ENCODE measurements around the gene CDK5RAP2. TPM values are rescaled to one million over a fixed set of nuclear protein-coding genes. Genes with fewer than 3 reads are reported as not detected.
A peak's percentile ranks its signal among the peaks of the same experiment; 100 is the strongest.

CDK5RAP2 gene
- total RNA-seq, 1 experiment from 2014 or later, result 48.4 TPM

- Histone ChIP-seq H3K9me2 (replicated peaks; ENCODE audit: insufficient read depth, low read length) (no peaks in the 10 kb centered on the region), H3K9ac (ENCODE audit: low read length) (no peak overlapping the region), H3K4me3 (ENCODE audit: low read length) (no peak overlapping the region), H3K9me3 (ENCODE audit: low read length) (no peaks in the 10 kb centered on the region), H3K27me3 (ENCODE audit: low read length) (no peaks in the 10 kb centered on the region), H3K4me1 (ENCODE audit: low read length) (peaks cover 76% of the 10 kb centered on the region), H2AFZ (ENCODE audit: low read length) (no peak overlapping the region), H3K4me2 (ENCODE audit: low read depth, low read length, poor library complexity, severe bottlenecking) (peak overlapping the region; percentile 15), H3K27ac (ENCODE audit: low read length) (peak overlapping the region; percentile 82), H4K20me1 (ENCODE audit: insufficient read depth, low read depth, low read length) (no peaks in the 10 kb centered on the region), H3K79me2 (ENCODE audit: low read length) (peaks cover 94% of the 10 kb centered on the region), H3K36me3 (ENCODE audit: insufficient read depth, low read length) (peaks cover 63% of the 10 kb centered on the region)
- DNase-seq, result no peak
Observed at GRCh38 chr9:120621941-120622340, 42.0 kb upstream of the CDK5RAP2 start.

DNA sequence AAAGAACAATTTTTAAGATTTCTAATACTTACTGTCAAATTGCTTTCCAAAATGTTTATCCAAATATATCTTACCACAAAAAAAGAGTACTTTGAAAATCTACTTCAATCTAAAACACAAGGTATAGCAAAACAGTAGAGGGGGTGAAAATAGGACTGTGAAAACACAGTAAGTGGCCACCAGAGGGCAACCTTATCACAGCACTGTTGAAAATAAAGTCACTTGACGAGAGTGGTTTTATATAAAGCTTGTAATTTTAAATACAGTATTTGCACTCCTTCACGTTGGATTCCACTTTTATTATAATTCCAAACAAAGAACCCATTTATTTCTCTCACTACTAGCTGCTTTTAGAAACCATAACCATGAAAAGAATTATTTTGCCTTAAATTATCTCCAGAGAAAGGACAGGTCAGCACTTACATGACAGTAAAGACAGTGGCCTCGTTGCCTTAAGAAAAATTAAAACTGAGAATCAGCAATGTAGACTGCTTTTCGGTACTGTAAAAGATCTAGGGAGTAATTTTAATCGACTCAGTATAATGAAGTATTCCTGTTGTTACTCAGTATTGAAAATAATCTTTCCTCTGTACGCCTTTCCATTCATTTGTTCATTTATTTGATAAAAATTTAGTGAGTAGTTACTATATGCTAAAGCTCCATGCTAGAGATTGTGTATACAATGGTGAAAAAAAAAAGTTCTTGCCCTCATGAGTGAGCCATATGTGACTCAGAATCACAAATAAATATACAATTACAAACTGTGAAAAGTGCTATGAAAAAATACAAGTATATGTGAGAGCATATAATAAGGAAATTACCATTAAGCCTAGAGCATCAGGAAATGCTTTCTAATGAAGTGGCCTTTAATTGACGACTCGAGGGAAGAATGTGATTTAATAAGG lies 40.0 kb upstream of the CDK5RAP2 start:
- H3K79me2 ChIP-seq (ENCODE audit: low read length), result peaks cover 89% of the 10 kb centered on the region
- H2AFZ ChIP-seq (ENCODE audit: low read length), result no peak overlapping the region

DNA sequence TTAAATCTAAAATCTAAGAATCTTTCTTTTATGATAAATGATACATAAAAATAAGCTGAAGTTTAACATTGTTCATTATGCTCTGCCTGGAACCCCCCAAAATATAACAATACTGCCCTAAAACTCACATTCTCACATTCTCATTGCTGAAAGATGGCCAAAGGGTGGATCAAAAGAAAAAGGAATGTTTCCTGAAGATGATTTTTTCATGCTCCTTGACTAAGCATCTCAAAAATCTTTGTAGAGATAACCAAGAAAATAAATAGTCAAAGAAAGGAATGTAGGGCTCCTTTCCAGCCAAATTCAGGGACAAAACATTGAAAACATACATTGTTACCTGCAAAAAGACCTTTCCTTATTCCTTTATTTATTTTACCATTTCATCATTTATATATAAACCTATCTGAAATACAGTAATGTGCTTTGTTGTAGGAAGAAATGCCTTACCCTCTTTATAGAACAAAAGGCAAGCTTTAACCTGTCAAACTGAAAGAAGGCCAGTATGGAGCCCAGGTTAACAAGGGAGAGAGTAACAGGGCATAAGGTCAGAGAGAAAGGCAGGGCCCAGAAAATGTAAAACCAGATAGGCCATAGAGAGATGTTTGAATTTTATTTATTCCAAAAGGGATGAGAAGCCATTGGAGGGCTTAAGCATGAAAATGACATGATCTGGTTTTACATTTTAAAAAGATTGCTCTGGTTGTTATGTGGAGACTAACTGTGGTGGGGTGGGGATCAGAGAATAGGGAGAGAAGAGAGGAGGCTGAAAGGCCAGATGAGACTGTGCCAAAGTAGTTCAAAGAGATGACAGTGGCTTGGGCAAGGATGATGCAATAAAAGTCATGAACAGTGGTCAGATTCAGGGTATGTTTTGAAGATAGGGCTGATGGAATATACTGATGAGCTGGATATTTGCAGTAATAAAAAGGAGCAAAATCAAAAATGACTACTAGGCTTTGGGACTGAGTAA lies 37.3 kb upstream of the CDK5RAP2 start:
- Histone ChIP-seq H3K27me3 (ENCODE audit: low read length) (no peaks in the 10 kb centered on the region), H3K36me3 (ENCODE audit: insufficient read depth, low read length) (peaks cover 67% of the 10 kb centered on the region), H3K4me3 (ENCODE audit: low read length) (no peak overlapping the region), H3K79me2 (ENCODE audit: low read length) (peaks cover 86% of the 10 kb centered on the region), H3K27ac (ENCODE audit: low read length) (peak overlapping the region; percentile 71), H2AFZ (ENCODE audit: low read length) (no peak overlapping the region), H4K20me1 (ENCODE audit: insufficient read depth, low read depth, low read length) (no peaks in the 10 kb centered on the region), H3K9ac (ENCODE audit: low read length) (no peak overlapping the region), H3K4me2 (ENCODE audit: low read depth, low read length, poor library complexity, severe bottlenecking) (no peak overlapping the region), H3K9me3 (ENCODE audit: low read length) (no peaks in the 10 kb centered on the region), H3K4me1 (ENCODE audit: low read length) (peaks cover 41% of the 10 kb centered on the region), H3K9me2 (replicated peaks; ENCODE audit: insufficient read depth, low read length) (no peaks in the 10 kb centered on the region)
- no peak for DNase-seq

More for the DNA sequence above, 40.0 kb upstream of the CDK5RAP2 start:
- Histone ChIP-seq H3K9me2 (replicated peaks; ENCODE audit: insufficient read depth, low read length) (no peaks in the 10 kb centered on the region), H3K4me1 (ENCODE audit: low read length) (peaks cover 60% of the 10 kb centered on the region), H3K4me2 (ENCODE audit: low read depth, low read length, poor library complexity, severe bottlenecking) (peak overlapping the region; percentile 15), H3K36me3 (ENCODE audit: insufficient read depth, low read length) (peaks cover 67% of the 10 kb centered on the region), H4K20me1 (ENCODE audit: insufficient read depth, low read depth, low read length) (no peaks in the 10 kb centered on the region), H3K9me3 (ENCODE audit: low read length) (no peaks in the 10 kb centered on the region), H3K27ac (ENCODE audit: low read length) (peak overlapping the region; percentile 82), H3K9ac (ENCODE audit: low read length) (0 out of 2 replicates have a peak overlapping the region, but pooled peaks have one; percentile 6), H3K4me3 (ENCODE audit: low read length) (no peak overlapping the region), H3K27me3 (ENCODE audit: low read length) (no peaks in the 10 kb centered on the region)
- peak; percentile 88 for DNase-seq

DNA sequence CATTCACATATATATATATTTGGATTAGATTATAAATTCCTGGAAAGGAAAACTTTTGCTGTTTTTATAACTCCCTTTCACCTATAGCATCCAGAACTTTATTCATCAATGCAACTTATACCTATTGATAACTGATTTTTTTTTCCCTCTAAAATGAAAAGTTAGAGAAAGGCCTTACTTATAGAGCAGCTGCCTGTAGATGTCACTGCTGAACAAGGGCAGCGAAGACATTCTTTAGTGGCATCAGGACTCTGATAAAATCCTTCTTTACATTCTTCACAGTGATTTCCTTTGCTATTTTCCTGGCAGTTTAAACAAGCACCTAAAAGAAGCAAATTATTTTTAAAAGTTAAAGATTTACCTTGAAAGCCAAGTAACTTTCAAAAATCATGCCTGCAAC lies 32.3 kb upstream of the CDK5RAP2 start:
- Histone ChIP-seq H4K20me1 (ENCODE audit: insufficient read depth, low read depth, low read length) (no peaks in the 10 kb centered on the region), H3K79me2 (ENCODE audit: low read length) (peaks cover 79% of the 10 kb centered on the region), H3K36me3 (ENCODE audit: insufficient read depth, low read length) (peaks cover 74% of the 10 kb centered on the region), H3K4me2 (ENCODE audit: low read depth, low read length, poor library complexity, severe bottlenecking) (no peak overlapping the region), H3K9ac (ENCODE audit: low read length) (no peak overlapping the region), H3K27ac (ENCODE audit: low read length) (peak overlapping the region; percentile 41), H3K27me3 (ENCODE audit: low read length) (no peaks in the 10 kb centered on the region), H3K9me2 (replicated peaks; ENCODE audit: insufficient read depth, low read length) (no peaks in the 10 kb centered on the region), H3K4me1 (ENCODE audit: low read length) (peaks cover 9% of the 10 kb centered on the region), H2AFZ (ENCODE audit: low read length) (no peak overlapping the region), H3K4me3 (ENCODE audit: low read length) (no peak overlapping the region), H3K9me3 (ENCODE audit: low read length) (no peaks in the 10 kb centered on the region)
- DNase-seq, result no peak

GRCh38 chr9:120611690-120612068 lies 31.7 kb upstream of the CDK5RAP2 start:
- no peak overlapping the region for H3K9ac ChIP-seq (ENCODE audit: low read length)
- H3K4me3 ChIP-seq (ENCODE audit: low read length), result no peak overlapping the region
- H3K9me2 ChIP-seq (replicated peaks; ENCODE audit: insufficient read depth, low read length), result no peaks in the 10 kb centered on the region
- H3K36me3 ChIP-seq (ENCODE audit: insufficient read depth, low read length), result peaks cover 73% of the 10 kb centered on the region
- no peak overlapping the region for H3K4me2 ChIP-seq (ENCODE audit: low read depth, low read length, poor library complexity, severe bottlenecking)
- no peaks in the 10 kb centered on the region for H4K20me1 ChIP-seq (ENCODE audit: insufficient read depth, low read depth, low read length)
- no peaks in the 10 kb centered on the region for H3K9me3 ChIP-seq (ENCODE audit: low read length)
- peaks cover 79% of the 10 kb centered on the region for H3K79me2 ChIP-seq (ENCODE audit: low read length)
- H3K27ac ChIP-seq (ENCODE audit: low read length), result peak overlapping the region; percentile 7
- no peak overlapping the region for H2AFZ ChIP-seq (ENCODE audit: low read length)
- no peaks in the 10 kb centered on the region for H3K27me3 ChIP-seq (ENCODE audit: low read length)
- peaks cover 9% of the 10 kb centered on the region for H3K4me1 ChIP-seq (ENCODE audit: low read length)
- no peak for DNase-seq

GRCh38 chr9:120610975-120611689 lies 31.2 kb upstream of the CDK5RAP2 start:
- no peaks in the 10 kb centered on the region for H3K27me3 ChIP-seq (ENCODE audit: low read length)
- H2AFZ ChIP-seq (ENCODE audit: low read length), result no peak overlapping the region
- H3K9ac ChIP-seq (ENCODE audit: low read length), result no peak overlapping the region
- H3K4me1 ChIP-seq (ENCODE audit: low read length), result peaks cover 9% of the 10 kb centered on the region
- no peaks in the 10 kb centered on the region for H3K9me3 ChIP-seq (ENCODE audit: low read length)
- H3K4me3 ChIP-seq (ENCODE audit: low read length), result no peak overlapping the region
- H3K79me2 ChIP-seq (ENCODE audit: low read length), result peaks cover 80% of the 10 kb centered on the region
- H4K20me1 ChIP-seq (ENCODE audit: insufficient read depth, low read depth, low read length), result no peaks in the 10 kb centered on the region
- H3K27ac ChIP-seq (ENCODE audit: low read length), result peak overlapping the region; percentile 7
- H3K9me2 ChIP-seq (replicated peaks; ENCODE audit: insufficient read depth, low read length), result no peaks in the 10 kb centered on the region
- H3K36me3 ChIP-seq (ENCODE audit: insufficient read depth, low read length), result peaks cover 77% of the 10 kb centered on the region
- no peak for DNase-seq
- H3K4me2 ChIP-seq (ENCODE audit: low read depth, low read length, poor library complexity, severe bottlenecking), result no peak overlapping the region

DNA sequence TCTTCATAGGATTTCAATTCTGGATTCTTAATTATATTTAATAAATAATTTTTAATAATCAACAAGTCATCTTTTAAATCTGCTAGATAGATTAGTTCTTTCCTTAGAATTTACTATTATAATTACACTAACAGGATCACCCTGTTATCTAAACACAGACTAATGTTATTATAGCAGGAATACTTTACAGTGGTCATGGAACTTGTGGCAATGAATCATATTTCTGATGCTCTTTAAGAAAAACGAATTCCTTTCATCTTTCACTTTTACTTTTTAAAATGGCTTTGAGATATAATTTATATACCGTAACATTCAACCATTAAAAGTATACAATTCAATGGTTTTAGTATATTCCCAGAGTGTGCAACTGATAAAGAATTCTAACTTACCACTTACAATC lies 29.7 kb upstream of the CDK5RAP2 start:
- Histone ChIP-seq H3K27ac (ENCODE audit: low read length) (peak overlapping the region; percentile 26; the same call in 1 of the 2 replicates), H3K9me2 (replicated peaks; ENCODE audit: insufficient read depth, low read length) (no peaks in the 10 kb centered on the region), H3K4me2 (ENCODE audit: low read depth, low read length, poor library complexity, severe bottlenecking) (no peak overlapping the region), H3K27me3 (ENCODE audit: low read length) (no peaks in the 10 kb centered on the region), H3K4me3 (ENCODE audit: low read length) (no peak overlapping the region), H3K9me3 (ENCODE audit: low read length) (no peaks in the 10 kb centered on the region), H2AFZ (ENCODE audit: low read length) (no peak overlapping the region), H3K9ac (ENCODE audit: low read length) (no peak overlapping the region), H4K20me1 (ENCODE audit: insufficient read depth, low read depth, low read length) (no peaks in the 10 kb centered on the region), H3K79me2 (ENCODE audit: low read length) (peaks cover 82% of the 10 kb centered on the region), H3K4me1 (ENCODE audit: low read length) (peaks cover 9% of the 10 kb centered on the region), H3K36me3 (ENCODE audit: insufficient read depth, low read length) (peaks cover 84% of the 10 kb centered on the region)
- DNase-seq, result no peak
